MCF 10A (cell line): ENCODE results near the gene SMCO2. TPM values are rescaled to one million over a fixed set of nuclear protein-coding genes. Genes with fewer than 3 reads are reported as not detected.

Experiments used
- BruUV-seq: library from RNA; stranded (reverse); fragments of 400-500 nt; replicated peaks from 2 replicates; lab custom pipeline; 2021; lab: Mats Ljungman, UMichigan
- CTCF ChIA-PET: fragments of 300-600 bp; sonication (Branson Sonifier 250); formaldehyde crosslinking; extraction: SDS; loops from one replicate; lab custom pipeline; 2021; ENCODE audit warnings: antibody characterized with exemption, inconsistent platforms; lab: Yijun Ruan, JAX
- POLR2A ChIA-PET: fragments of 300-600, 350-650 bp; sonication (Branson Sonifier 250); formaldehyde crosslinking; extraction: SDS; loops from one replicate; lab custom pipeline; 2020; ENCODE audit warnings: antibody characterized with exemption, inconsistent platforms; lab: Yijun Ruan, JAX
- DNase-seq: peaks from one replicate; pipeline ENCODE4 v3.0.0-alpha.2; 2018; ENCODE audit not compliant: unreplicated experiment
- H3K27ac Mint-ChIP-seq: one replicate; pipeline ENCODE4 v1.8.0; 2022; ENCODE audit warnings: mild to moderate bottlenecking, low read depth, mixed read lengths; ENCODE audit not compliant: unreplicated experiment
- H3K27me3 Mint-ChIP-seq: one replicate; pipeline ENCODE4 v1.8.0; 2022; ENCODE audit warnings: mixed read lengths; ENCODE audit not compliant: insufficient read depth, unreplicated experiment
- H3K36me3 Mint-ChIP-seq: one replicate; pipeline ENCODE4 v1.8.0; 2022; ENCODE audit warnings: mild to moderate bottlenecking, moderate library complexity, mixed read lengths; ENCODE audit not compliant: insufficient read depth, unreplicated experiment
- H3K4me1 Mint-ChIP-seq: one replicate; pipeline ENCODE4 v1.8.0; 2022; ENCODE audit warnings: mixed read lengths; ENCODE audit not compliant: insufficient read depth, unreplicated experiment
- H3K4me3 Mint-ChIP-seq: one replicate; pipeline ENCODE4 v1.8.0; 2022; ENCODE audit warnings: mild to moderate bottlenecking, moderate library complexity, mixed read lengths; ENCODE audit not compliant: unreplicated experiment
- H3K9me3 Mint-ChIP-seq: one replicate; pipeline ENCODE4 v1.8.0; 2022; ENCODE audit warnings: mixed read lengths; ENCODE audit not compliant: unreplicated experiment
- CTCF ChIP-seq: fragments of 200-600 bp; IDR thresholded peaks from one replicate; pipeline ENCODE4 v1.8.0; 2022; ENCODE audit warnings: antibody characterized with exemption, mild to moderate bottlenecking; ENCODE audit not compliant: unreplicated experiment
- intact Hi-C: fragments of 100-400 bp; cut with micrococcal nuclease; formaldehyde crosslinking; loops from 2 replicates; pipeline ENCODE4 v1.14.1; 2022
- total RNA-seq: library from RNA; stranded (reverse); gene quantifications from 2 replicates; pipeline ENCODE4 v1.2.3, GENCODE V29; 2022

Gene SMCO2
- total RNA-seq, 1 experiment from 2014 or later = not detected

- peaks cover 8% of the 10 kb centered on the region for H3K9me3 Mint-ChIP-seq
- H3K36me3 Mint-ChIP-seq = no peaks in the 10 kb centered on the region
- no peak for TF ChIP-seq CTCF
- H3K4me3 Mint-ChIP-seq = no peak overlapping the region
- H3K27me3 Mint-ChIP-seq = no peaks in the 10 kb centered on the region
- CTCF ChIA-PET = no interaction called here
- H3K27ac Mint-ChIP-seq = no peak overlapping the region
- POLR2A ChIA-PET = interaction anchor here (3.1 kb wide), 1 partner anchor 13 kb away, joined by 17 read pairs; the partner anchor contains the start of gene PPFIBP1
- no peak for DNase-seq
- intact Hi-C loops = no loop called here
- no TSS peak for BruUV-seq
- H3K4me1 Mint-ChIP-seq = no peaks in the 10 kb centered on the region
Observed at GRCh38 chr12:27511031-27511722, 64.6 kb downstream of the SMCO2 start.

- H3K27ac Mint-ChIP-seq = no peak overlapping the region
Observed at GRCh38 chr12:27511723-27512045, 65.1 kb downstream of the SMCO2 start.

GRCh38 chr12:27513155-27513824, 66.8 kb downstream of the SMCO2 start:
- H3K4me1 Mint-ChIP-seq = no peaks in the 10 kb centered on the region
- no peaks in the 10 kb centered on the region for H3K27me3 Mint-ChIP-seq
- CTCF ChIA-PET = interaction anchor here (0.5 to 1.0 kb wide), 2 partner anchors 78 to 122 kb away, joined by 4 to 5 read pairs; no protein-coding TSS in a partner anchor
- H3K36me3 Mint-ChIP-seq = no peaks in the 10 kb centered on the region
- intact Hi-C loops = no loop called here
- no peaks in the 10 kb centered on the region for H3K9me3 Mint-ChIP-seq
- POLR2A ChIA-PET = interaction anchor here (0.7 to 3.1 kb wide), 2 partner anchors 10 to 197 kb away, joined by 5 to 17 read pairs; partner anchors contain the start of gene PPFIBP1
- no peak overlapping the region for H3K4me3 Mint-ChIP-seq
- no TSS peak for BruUV-seq
- TF ChIP-seq CTCF = no peak
- H3K27ac Mint-ChIP-seq = no peak overlapping the region
- no peak for DNase-seq

More at GRCh38 chr12:27511723-27512045, 65.1 kb downstream of the SMCO2 start:
- H3K27me3 Mint-ChIP-seq = no peaks in the 10 kb centered on the region
- no peaks in the 10 kb centered on the region for H3K4me1 Mint-ChIP-seq
- ChIA-PET CTCF (interaction anchor here (0.8 kb wide), 1 partner anchor 77 kb away, joined by 4 read pairs; no protein-coding TSS in a partner anchor), POLR2A (interaction anchor here (3.1 kb wide), 1 partner anchor 12 kb away, joined by 17 read pairs; the partner anchor contains the start of gene PPFIBP1)
- H3K4me3 Mint-ChIP-seq = no peak overlapping the region
- no peak for DNase-seq
- H3K9me3 Mint-ChIP-seq = peaks cover 3% of the 10 kb centered on the region
- BruUV-seq = no TSS peak
- intact Hi-C loops = no loop called here
- no peaks in the 10 kb centered on the region for H3K36me3 Mint-ChIP-seq
- no peak for TF ChIP-seq CTCF

GRCh38 chr12:27515671-27516070, 69.1 kb downstream of the SMCO2 start:
- Mint-ChIP-seq H3K4me1 (no peaks in the 10 kb centered on the region), H3K9me3 (no peaks in the 10 kb centered on the region), H3K4me3 (no peak overlapping the region), H3K36me3 (no peaks in the 10 kb centered on the region), H3K27me3 (no peaks in the 10 kb centered on the region), H3K27ac (no peak overlapping the region)
- CTCF ChIA-PET = interaction anchor here (0.8 kb wide), 1 partner anchor 82 kb away, joined by 3 read pairs; no protein-coding TSS in a partner anchor
- POLR2A ChIA-PET = interaction anchor here (0.7 to 1.0 kb wide), 2 partner anchors 8 to 55 kb away, joined by 3 read pairs; partner anchors contain the start of gene PPFIBP1
- no TSS peak for BruUV-seq
- DNase-seq = no peak
- no peak for TF ChIP-seq CTCF
- intact Hi-C loops = no loop called here
